Osteoblast (primary cell): Measurements from ENCODE around the gene CDH4. TPM values are rescaled to one million over a fixed set of nuclear protein-coding genes. Genes with fewer than 3 reads are reported as not detected.
A peak's percentile ranks its signal among the peaks of the same experiment; 100 is the strongest.

Experiments used
- DNase-seq: peaks from one replicate; pipeline ENCODE4 v3.0.0; 2011; ENCODE audit warnings: low spot score, mixed read lengths; ENCODE audit not compliant: insufficient read length; ENCODE audit errors: missing footprints
- H2AFZ ChIP-seq: 2 replicates; pipeline ENCODE4 v1.6.0; 2011; ENCODE audit warnings: mild to moderate bottlenecking, low read length
- H3K27ac ChIP-seq: 2 replicates; pipeline ENCODE4 v1.5.1; 2011; ENCODE audit warnings: mild to moderate bottlenecking, low read depth, low read length, moderate library complexity
- H3K27me3 ChIP-seq: 2 replicates; pipeline ENCODE4 v1.6.0; 2012; ENCODE audit warnings: mild to moderate bottlenecking, control low read depth, inconsistent platforms, low read length, moderate library complexity; ENCODE audit not compliant: insufficient read depth
- H3K36me3 ChIP-seq: 2 replicates; pipeline ENCODE4 v1.5.1; 2011; ENCODE audit warnings: mild to moderate bottlenecking, low read length, control low read depth, moderate library complexity; ENCODE audit not compliant: insufficient read depth
- H3K4me1 ChIP-seq: 2 replicates; pipeline ENCODE4 v1.5.1; 2011; ENCODE audit warnings: mild to moderate bottlenecking, low read length, control low read depth, moderate library complexity; ENCODE audit not compliant: insufficient read depth
- H3K4me2 ChIP-seq: 2 replicates; pipeline ENCODE4 v1.6.0; 2011; ENCODE audit warnings: mild to moderate bottlenecking, low read length; ENCODE audit not compliant: insufficient read depth
- H3K4me3 ChIP-seq: fragments of 200-600 bp; sonication (generic); 3 replicates; pipeline ENCODE4 v1.5.1; 2012; ENCODE audit warnings: mild to moderate bottlenecking, low read length, inconsistent platforms; ENCODE audit not compliant: insufficient read depth
- H3K79me2 ChIP-seq: 2 replicates; pipeline ENCODE4 v1.6.0; 2012; ENCODE audit warnings: mild to moderate bottlenecking, low read length, control low read depth, inconsistent platforms; ENCODE audit not compliant: insufficient read depth
- H3K9me3 ChIP-seq: 2 replicates; pipeline ENCODE4 v1.5.1; 2011; ENCODE audit warnings: low read depth, low read length, control low read depth
- H4K20me1 ChIP-seq: 2 replicates; pipeline ENCODE4 v1.6.0; 2012; ENCODE audit warnings: mild to moderate bottlenecking, low read length, control low read depth; ENCODE audit not compliant: insufficient read depth
- total RNA-seq: library from RNA; depleted of rRNA; stranded (reverse); fragments of >200 nt; gene quantifications from 2 replicates; pipeline ENCODE4 v1.2.3, GENCODE V29; 2012
- TF ChIP-seq, protein P1 (sequence below): IDR thresholded peaks from 2 replicates; pipeline ENCODE4 v1.5.1; 2011; ENCODE audit warnings: mild to moderate bottlenecking, low read depth, low read length, moderate library complexity; ENCODE audit errors: extremely low read depth

CDH4 gene
- total RNA-seq, 1 donor: 1.1 TPM

- peak; percentile 73 for DNase-seq
- no peak overlapping the region for H3K4me3 ChIP-seq
Observed at GRCh38 chr20:61292821-61293612, 41.0 kb downstream of the CDH4 start.

GRCh38 chr20:61293951-61294350, 41.9 kb downstream of the CDH4 start:
- no peak overlapping the region for H3K27ac ChIP-seq
- no peak overlapping the region for H3K4me3 ChIP-seq
- H3K4me1 ChIP-seq: no peaks in the 10 kb centered on the region
- TF ChIP-seq, protein P1, sequence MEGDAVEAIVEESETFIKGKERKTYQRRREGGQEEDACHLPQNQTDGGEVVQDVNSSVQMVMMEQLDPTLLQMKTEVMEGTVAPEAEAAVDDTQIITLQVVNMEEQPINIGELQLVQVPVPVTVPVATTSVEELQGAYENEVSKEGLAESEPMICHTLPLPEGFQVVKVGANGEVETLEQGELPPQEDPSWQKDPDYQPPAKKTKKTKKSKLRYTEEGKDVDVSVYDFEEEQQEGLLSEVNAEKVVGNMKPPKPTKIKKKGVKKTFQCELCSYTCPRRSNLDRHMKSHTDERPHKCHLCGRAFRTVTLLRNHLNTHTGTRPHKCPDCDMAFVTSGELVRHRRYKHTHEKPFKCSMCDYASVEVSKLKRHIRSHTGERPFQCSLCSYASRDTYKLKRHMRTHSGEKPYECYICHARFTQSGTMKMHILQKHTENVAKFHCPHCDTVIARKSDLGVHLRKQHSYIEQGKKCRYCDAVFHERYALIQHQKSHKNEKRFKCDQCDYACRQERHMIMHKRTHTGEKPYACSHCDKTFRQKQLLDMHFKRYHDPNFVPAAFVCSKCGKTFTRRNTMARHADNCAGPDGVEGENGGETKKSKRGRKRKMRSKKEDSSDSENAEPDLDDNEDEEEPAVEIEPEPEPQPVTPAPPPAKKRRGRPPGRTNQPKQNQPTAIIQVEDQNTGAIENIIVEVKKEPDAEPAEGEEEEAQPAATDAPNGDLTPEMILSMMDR: no peak
- no peaks in the 10 kb centered on the region for H3K36me3 ChIP-seq
- no peaks in the 10 kb centered on the region for H3K27me3 ChIP-seq
- no peaks in the 10 kb centered on the region for H3K9me3 ChIP-seq
- no peak overlapping the region for H3K4me2 ChIP-seq
- DNase-seq: no peak
- H2AFZ ChIP-seq: no peak overlapping the region
- no peaks in the 10 kb centered on the region for H4K20me1 ChIP-seq
- no peaks in the 10 kb centered on the region for H3K79me2 ChIP-seq

More at GRCh38 chr20:61292821-61293612, 41.0 kb downstream of the CDH4 start:
- Histone ChIP-seq H3K4me2 (no peak overlapping the region), H3K27ac (no peak overlapping the region), H4K20me1 (no peaks in the 10 kb centered on the region), H3K4me1 (no peaks in the 10 kb centered on the region), H3K9me3 (no peaks in the 10 kb centered on the region), H3K36me3 (no peaks in the 10 kb centered on the region), H2AFZ (no peak overlapping the region), H3K79me2 (no peaks in the 10 kb centered on the region), H3K27me3 (no peaks in the 10 kb centered on the region)
- TF ChIP-seq, protein P1: no peak

DNA sequence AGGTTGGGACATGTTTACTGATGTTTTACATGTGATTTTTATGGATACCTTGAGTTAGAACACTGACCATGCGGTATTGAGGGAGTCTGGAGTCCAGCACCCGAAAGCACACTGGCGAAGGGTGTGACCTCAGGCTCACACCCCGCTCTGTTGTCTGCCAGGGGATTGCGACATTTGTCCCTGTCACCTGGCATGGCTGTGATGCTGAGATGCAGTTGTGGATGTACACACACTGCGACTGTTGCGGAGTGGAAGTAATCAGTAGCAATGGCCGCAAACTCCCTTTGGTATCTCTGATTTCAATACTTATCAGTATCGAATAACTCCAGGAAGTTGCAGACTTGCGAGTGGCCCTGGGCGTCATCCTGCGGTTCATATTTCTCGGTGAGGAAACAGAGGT, 43.2 kb downstream of the CDH4 start:
- no peak overlapping the region for H3K4me2 ChIP-seq
- H3K79me2 ChIP-seq: no peaks in the 10 kb centered on the region
- H2AFZ ChIP-seq: no peak overlapping the region
- no peaks in the 10 kb centered on the region for H4K20me1 ChIP-seq
- TF ChIP-seq, protein P1: no peak
- H3K4me1 ChIP-seq: no peaks in the 10 kb centered on the region
- H3K36me3 ChIP-seq: no peaks in the 10 kb centered on the region
- DNase-seq: peak; percentile 73
- no peaks in the 10 kb centered on the region for H3K27me3 ChIP-seq
- H3K4me3 ChIP-seq: no peak overlapping the region
- no peaks in the 10 kb centered on the region for H3K9me3 ChIP-seq
- no peak overlapping the region for H3K27ac ChIP-seq
